HEK293 (cell line): ENCODE measurements around the gene UBB.

ENCODE experiments used
- BCL11A ChIP-seq: fragments of 450-650 bp; formaldehyde crosslinking; IDR thresholded peaks from 2 replicates; pipeline ENCODE4 v1.5.1; 2016; ENCODE audit warnings: low read depth, missing biosample characterization, missing genetic modification characterization
- HOXD13 ChIP-seq: sonication (generic); formaldehyde crosslinking; IDR thresholded peaks from 2 replicates; pipeline ENCODE4 v1.8.0; 2022; ENCODE audit warnings: missing genetic modification reagents, borderline replicate concordance
- KLF1 ChIP-seq: fragments of 450-650 bp; formaldehyde crosslinking; IDR thresholded peaks from 2 replicates; pipeline ENCODE4 v1.5.1; 2016; ENCODE audit warnings: missing biosample characterization, missing genetic modification characterization
- KLF17 ChIP-seq: fragments of 450-650 bp; formaldehyde crosslinking; IDR thresholded peaks from 2 replicates; pipeline ENCODE4 v1.5.1; 2016; ENCODE audit warnings: missing biosample characterization, missing genetic modification characterization
- MEIS1 ChIP-seq: sonication (generic); formaldehyde crosslinking; IDR thresholded peaks from 2 replicates; pipeline ENCODE4 v1.8.1; 2022; ENCODE audit warnings: missing genetic modification reagents, mild to moderate bottlenecking, borderline replicate concordance
- PATZ1 ChIP-seq: fragments of 450-650 bp; formaldehyde crosslinking; IDR thresholded peaks from 2 replicates; pipeline ENCODE4 v1.5.1; 2016; ENCODE audit warnings: missing biosample characterization, missing genetic modification characterization
- SALL2 ChIP-seq: fragments of 450-650 bp; formaldehyde crosslinking; IDR thresholded peaks from 2 replicates; pipeline ENCODE4 v1.5.0; 2017; ENCODE audit warnings: missing biosample characterization, mild to moderate bottlenecking, missing genetic modification characterization, borderline replicate concordance
- SCRT2 ChIP-seq: fragments of 450-650 bp; formaldehyde crosslinking; IDR thresholded peaks from 2 replicates; pipeline ENCODE4 v1.5.1; 2016; ENCODE audit warnings: missing biosample characterization, missing genetic modification characterization
- SP7 ChIP-seq: fragments of 450-650 bp; formaldehyde crosslinking; IDR thresholded peaks from 2 replicates; pipeline ENCODE4 v1.5.1; 2016; ENCODE audit warnings: missing biosample characterization, missing genetic modification characterization
- YY1 ChIP-seq: fragments of 450-650 bp; formaldehyde crosslinking; IDR thresholded peaks from 2 replicates; pipeline ENCODE4 v1.5.1; 2018; ENCODE audit warnings: missing biosample characterization, missing genetic modification characterization
- YY2 ChIP-seq: fragments of 450-650 bp; formaldehyde crosslinking; IDR thresholded peaks from 2 replicates; pipeline ENCODE4 v1.5.1; 2016; ENCODE audit warnings: missing biosample characterization, missing genetic modification characterization
- ZBTB17 ChIP-seq: fragments of 450-650 bp; formaldehyde crosslinking; IDR thresholded peaks from 2 replicates; pipeline ENCODE4 v1.5.1; 2016; ENCODE audit warnings: missing biosample characterization, missing genetic modification characterization
- ZBTB20 ChIP-seq: fragments of 450-650 bp; formaldehyde crosslinking; IDR thresholded peaks from 2 replicates; pipeline ENCODE4 v1.5.1; 2016; ENCODE audit warnings: missing biosample characterization, missing genetic modification characterization
- ZBTB48 ChIP-seq: fragments of 450-650 bp; formaldehyde crosslinking; IDR thresholded peaks from 2 replicates; pipeline ENCODE4 v1.5.1; 2016; ENCODE audit warnings: missing biosample characterization, missing genetic modification characterization
- ZBTB7A ChIP-seq: fragments of 450-650 bp; formaldehyde crosslinking; IDR thresholded peaks from 2 replicates; pipeline ENCODE4 v1.5.1; 2016; ENCODE audit warnings: low read depth, missing biosample characterization, missing genetic modification characterization
- ZNF132 ChIP-seq: fragments of 450-650 bp; formaldehyde crosslinking; IDR thresholded peaks from 2 replicates; pipeline ENCODE4 v1.5.1; 2017; ENCODE audit warnings: missing biosample characterization, missing genetic modification characterization, borderline replicate concordance
- ZNF138 ChIP-seq: fragments of 450-650 bp; formaldehyde crosslinking; IDR thresholded peaks from 2 replicates; pipeline ENCODE4 v1.5.1; 2016; ENCODE audit warnings: missing biosample characterization, missing genetic modification characterization, borderline replicate concordance
- ZNF23 ChIP-seq: fragments of 450-650 bp; formaldehyde crosslinking; IDR thresholded peaks from 2 replicates; pipeline ENCODE4 v1.5.1; 2016; ENCODE audit warnings: missing biosample characterization, missing genetic modification characterization, borderline replicate concordance
- ZNF292 ChIP-seq: fragments of 450-650 bp; formaldehyde crosslinking; IDR thresholded peaks from 2 replicates; pipeline ENCODE4 v1.5.1; 2016; ENCODE audit warnings: low read depth, missing biosample characterization, missing genetic modification characterization, borderline replicate concordance
- ZNF544 ChIP-seq: fragments of 450-650 bp; formaldehyde crosslinking; IDR thresholded peaks from 2 replicates; pipeline ENCODE4 v1.5.0; 2017; ENCODE audit warnings: missing biosample characterization, missing genetic modification characterization
- ZNF555 ChIP-seq: fragments of 450-650 bp; formaldehyde crosslinking; conservative IDR thresholded peaks from 2 replicates; pipeline ENCODE4 v1.5.1; 2017; ENCODE audit warnings: missing biosample characterization, mild to moderate bottlenecking, missing genetic modification characterization, inconsistent platforms
- ZNF558 ChIP-seq: fragments of 450-650 bp; formaldehyde crosslinking; IDR thresholded peaks from 2 replicates; pipeline ENCODE4 v1.5.1; 2016; ENCODE audit warnings: missing biosample characterization, missing genetic modification characterization
- ZNF623 ChIP-seq: fragments of 450-650 bp; formaldehyde crosslinking; IDR thresholded peaks from 2 replicates; pipeline ENCODE4 v1.5.1; 2016; ENCODE audit warnings: missing biosample characterization, missing genetic modification characterization
- ZNF629 ChIP-seq: fragments of 450-650 bp; formaldehyde crosslinking; IDR thresholded peaks from 2 replicates; pipeline ENCODE4 v1.5.1; 2017; ENCODE audit warnings: missing biosample characterization, missing genetic modification characterization
- ZNF654 ChIP-seq: fragments of 450-650 bp; formaldehyde crosslinking; IDR thresholded peaks from 2 replicates; pipeline ENCODE4 v1.5.1; 2016; ENCODE audit warnings: low read depth, missing biosample characterization, missing genetic modification characterization
- ZNF670 ChIP-seq: fragments of 450-650 bp; formaldehyde crosslinking; IDR thresholded peaks from 2 replicates; pipeline ENCODE4 v1.5.1; 2016; ENCODE audit warnings: missing biosample characterization, missing genetic modification characterization, low read depth
- ZNF692 ChIP-seq: fragments of 450-650 bp; formaldehyde crosslinking; IDR thresholded peaks from 2 replicates; pipeline ENCODE4 v1.5.1; 2016; ENCODE audit warnings: missing biosample characterization, missing genetic modification characterization
- ZNF792 ChIP-seq: fragments of 450-650 bp; formaldehyde crosslinking; IDR thresholded peaks from 2 replicates; pipeline ENCODE4 v1.5.1; 2016; ENCODE audit warnings: missing biosample characterization, missing genetic modification characterization
- ZSCAN18 ChIP-seq: fragments of 450-650 bp; formaldehyde crosslinking; IDR thresholded peaks from 2 replicates; pipeline ENCODE4 v1.5.1; 2016; ENCODE audit warnings: missing biosample characterization, missing genetic modification characterization
- ZSCAN23 ChIP-seq: fragments of 450-650 bp; formaldehyde crosslinking; IDR thresholded peaks from 2 replicates; pipeline ENCODE4 v1.5.1; 2016; ENCODE audit warnings: missing biosample characterization, missing genetic modification characterization
- ZXDB ChIP-seq: fragments of 450-650 bp; formaldehyde crosslinking; IDR thresholded peaks from 2 replicates; pipeline ENCODE4 v1.5.1; 2016; ENCODE audit warnings: missing biosample characterization, missing genetic modification characterization

Gene UBB

GRCh38 chr17:16380640-16381495, at the start of gene UBB (continued):
- no peak for TF ChIP-seq MEIS1 (CRISPR knock-in tag)
- TF ChIP-seq ZSCAN18 (tag by site-specific recombination), result peak; percentile 79
- TF ChIP-seq KLF1, result peak; percentile 93
- TF ChIP-seq KLF17 (tag by site-specific recombination), result peak; percentile 97; the same call in 1 of the 2 replicates
- peak; percentile 76; the same call in 1 of the 2 replicates for TF ChIP-seq ZBTB7A (tag by site-specific recombination)
- no peak for TF ChIP-seq ZNF23
- TF ChIP-seq ZNF623 (tag by site-specific recombination), result peak; percentile 42
- peak; percentile 78 for TF ChIP-seq ZBTB48 (tag by site-specific recombination)
- TF ChIP-seq ZNF544 (tag by site-specific recombination), result no peak
- no peak for TF ChIP-seq HOXD13 (CRISPR knock-in tag)
- TF ChIP-seq ZNF138 (tag by site-specific recombination), result 0 out of 2 replicates have a peak, but pooled peaks have one; percentile 35
- no peak; the same call in 1 of the 2 replicates for TF ChIP-seq ZNF654 (tag by site-specific recombination)
- TF ChIP-seq BCL11A (tag by site-specific recombination), result no peak
- TF ChIP-seq ZSCAN23 (tag by site-specific recombination), result peak; percentile 85; the same call in 1 of the 2 replicates
- TF ChIP-seq ZNF692, result peak; percentile 83
- TF ChIP-seq ZBTB17 (tag by site-specific recombination), result peak; percentile 97
- TF ChIP-seq SCRT2 (tag by site-specific recombination), result peak; percentile 96
- TF ChIP-seq SP7 (tag by site-specific recombination), result peak; percentile 95
- peak; percentile 95 for TF ChIP-seq PATZ1 (tag by site-specific recombination)
- TF ChIP-seq SALL2 (tag by site-specific recombination), result peak; percentile 78; the same call in 1 of the 2 replicates
- TF ChIP-seq ZNF558 (tag by site-specific recombination), result peak; percentile 71; the same call in 1 of the 2 replicates
- TF ChIP-seq ZBTB20, result peak; percentile 22; the same call in 1 of the 2 replicates
- no peak for TF ChIP-seq ZNF555
- no peak for TF ChIP-seq ZNF670 (tag by site-specific recombination)
- peak; percentile 93 for TF ChIP-seq ZXDB (tag by site-specific recombination)
- TF ChIP-seq ZNF132 (tag by site-specific recombination), result no peak
- peak; percentile 95 for TF ChIP-seq ZNF629 (tag by site-specific recombination)
- peak; percentile 24; the same call in 1 of the 2 replicates for TF ChIP-seq YY1 (tag by site-specific recombination)
- no peak for TF ChIP-seq ZNF292
- peak; percentile 46; the same call in 1 of the 2 replicates for TF ChIP-seq ZNF792
- TF ChIP-seq YY2 (tag by site-specific recombination), result peak; percentile 77; the same call in 1 of the 2 replicates
